ENCODE results near the gene SLC8A2.

GRCh38 chr19:47422417-47423163, 49.1 kb downstream of the SLC8A2 start:
- TF ChIP-seq CTCF (IDR thresholded peaks at IDR 0.05; ENCODE audit: low read length) (no peak), EZH2 (IDR thresholded peaks at IDR 0.05; ENCODE audit: borderline replicate concordance, low read length) (no peak)
